K562 treated with DMSO at 1 percent for 48 hours (cell line): ENCODE results near the gene C3orf38. TPM values are rescaled to one million over a fixed set of nuclear protein-coding genes. Genes with fewer than 3 reads are reported as not detected.

Experiments
- total RNA-seq: library from RNA; unstranded; fragments of 300-600 nt; gene quantifications from 2 replicates; pipeline ENCODE4 v1.2.3, GENCODE V29; 2022; ENCODE audit warnings: low replicate concordance; ENCODE audit errors: extremely low read depth

The C3orf38 gene
- total RNA-seq, result not detected in 2 replicates

GRCh38 chr3:88149509-88150362 is at the start of gene C3orf38:
Gene C3orf38 (plus strand): TSS chr3:88149959. CDS start chr3:88150053, 94 bp downstream.

Other genes starting within 250 kb of the C3orf38 start
- gene CGGBP1, start 91.0 kb upstream of the C3orf38 start, total RNA-seq, result not detected in 2 replicates
- gene ZNF654, start 90.7 kb upstream of the C3orf38 start, total RNA-seq, result not detected in 2 replicates